ENCODE measurements around the gene CPS1.

DNA sequence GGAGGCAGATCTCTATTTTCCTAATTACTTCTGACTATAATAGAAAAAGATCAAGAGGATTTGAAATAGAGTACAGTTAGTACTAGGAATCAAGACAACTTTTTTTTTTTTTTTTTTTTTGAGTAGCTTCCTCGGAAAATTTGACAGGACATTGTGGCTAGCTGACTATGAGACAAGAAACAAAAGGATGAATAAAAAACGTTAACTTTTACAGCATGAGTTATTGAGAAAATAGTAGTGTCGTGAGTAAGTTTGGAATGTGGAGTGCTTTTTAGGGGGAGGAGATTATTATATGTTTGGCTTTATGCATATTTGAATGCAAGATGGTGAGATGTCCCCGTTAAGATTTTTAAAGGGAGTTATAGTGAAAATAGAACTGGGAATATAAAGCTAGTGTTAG is 27.7 kb upstream of the CPS1 start:
- TF ChIP-seq CTCF (IDR thresholded peaks at IDR 0.05) (no peak), POLR2AphosphoS5 (IDR thresholded peaks at IDR 0.05; ENCODE audit: insufficient read depth in 1 of 2, low read depth in 1 of 2) (no peak), POLR2A (IDR thresholded peaks at IDR 0.05) (no peak)
